K562 (cell line): ENCODE measurements around the gene SMIM11. TPM values are rescaled to one million over a fixed set of nuclear protein-coding genes. Genes with fewer than 3 reads are reported as not detected.

ENCODE experiments used
- ATAC-seq: fragments of 200-7000 bp; cut with Tn5 transposase; 3 replicates; pipeline ENCODE4 v1.9.1; 2020; ENCODE audit warnings: moderate library complexity
- BruUV-seq: library from RNA; stranded (reverse); fragments of 400-500 nt; replicated peaks from 2 replicates; lab custom pipeline; 2021; lab: Mats Ljungman, UMichigan
- CTCF ChIA-PET: fragments of 300-600 bp; formaldehyde crosslinking; extraction: SDS; loops from one replicate; lab custom pipeline; 2021; ENCODE audit warnings: low intra/inter-chr PET ratio; lab: Yijun Ruan, JAX
- POLR2A ChIA-PET: fragments of 300-600, 350-650 bp; sonication (Branson Sonifier 250); formaldehyde crosslinking; extraction: SDS; loops from one replicate; lab custom pipeline; 2021; ENCODE audit warnings: antibody characterized with exemption, inconsistent platforms; lab: Yijun Ruan, JAX
- DNase-seq, 4 experiments: peaks; one replicate each; pipeline versions ENCODE4 v3.0.0 to v3.0.0-alpha.2; 2011 to 2018; ENCODE audit warnings: low spot score in 3 of 4, mixed read lengths in 3 of 4; ENCODE audit errors: extremely low read depth in 1 of 4
- FAIRE-seq: peaks from 2 replicates; lab custom pipeline; 2011; peaks lifted over from hg19 to GRCh38; lab: Jason Lieb, UNC
- H2AFZ ChIP-seq: 2 replicates; pipeline ENCODE4 v1.6.0; 2011; ENCODE audit warnings: low read depth, low read length, control low read depth, inconsistent platforms
- H3K27ac ChIP-seq: fragments of 200-600 bp; 3 replicates; pipeline ENCODE4 v1.8.0; 2011; ENCODE audit warnings: low read depth, mild to moderate bottlenecking, control low read depth, inconsistent platforms, low read length, moderate library complexity, mixed read lengths; ENCODE audit errors: extremely low read depth
- H3K27me3 ChIP-seq, 2 experiments: fragments of 300-600 bp in 1 of 2; 2 replicates in 1 of 2; 3 replicates in 1 of 2; pipeline versions ENCODE4 v1.6.0 to v1.8.0; 2011; ENCODE audit warnings: inconsistent platforms in 2 of 2, low read length in 2 of 2, mild to moderate bottlenecking in 1 of 2, mixed read lengths in 1 of 2, moderate library complexity in 1 of 2; ENCODE audit not compliant: control insufficient read depth in 2 of 2, insufficient read depth in 2 of 2
- H3K36me3 ChIP-seq: fragments of 300-600 bp; 3 replicates; pipeline ENCODE4 v1.8.0; 2011; ENCODE audit warnings: mild to moderate bottlenecking, low read length, inconsistent platforms; ENCODE audit not compliant: control insufficient read depth, insufficient read depth
- H3K4me1 ChIP-seq, 2 experiments: fragments of 200-600 bp in 1 of 2; replicated peaks in 1 of 2; 2 replicates in 1 of 2; 3 replicates in 1 of 2; pipeline versions ENCODE4 v1.5.1 to v1.8.0; 2011; ENCODE audit warnings: inconsistent platforms in 2 of 2, low read length in 2 of 2, mild to moderate bottlenecking in 1 of 2, mixed read lengths in 1 of 2, moderate library complexity in 1 of 2; ENCODE audit not compliant: control insufficient read depth in 2 of 2, insufficient read depth in 2 of 2
- H3K4me2 ChIP-seq: 2 replicates; pipeline ENCODE4 v1.6.1; 2011; ENCODE audit warnings: low read length, control low read depth, inconsistent platforms, mixed read lengths; ENCODE audit not compliant: insufficient read depth
- H3K4me3 ChIP-seq: fragments of 200-600 bp; sonication (generic), shearing (Covaris generic); 2 replicates; pipeline ENCODE4 v1.5.1; 2016; ENCODE audit warnings: control low read depth, inconsistent platforms
- H3K79me2 ChIP-seq: fragments of 200-600 bp; 3 replicates; pipeline ENCODE4 v1.8.0; 2011; ENCODE audit warnings: low read length, inconsistent platforms; ENCODE audit not compliant: control insufficient read depth, insufficient read depth
- H3K9ac ChIP-seq, 2 experiments: 2 replicates each; pipeline versions ENCODE4 v1.6.0 to v1.6.1; 2011; ENCODE audit warnings: low read depth in 2 of 2, low read length in 2 of 2, control low read depth in 1 of 2, inconsistent platforms in 1 of 2, mild to moderate bottlenecking in 1 of 2, mixed read lengths in 1 of 2; ENCODE audit not compliant: insufficient read depth in 1 of 2
- H3K9me1 ChIP-seq: one replicate; pipeline ENCODE4 v1.6.0; 2011; ENCODE audit warnings: inconsistent platforms, mild to moderate bottlenecking, low read length, moderate library complexity; ENCODE audit not compliant: control insufficient read depth, insufficient read depth
- H3K9me3 ChIP-seq: replicated peaks from 2 replicates; pipeline ENCODE4 v1.5.1; 2011; ENCODE audit warnings: low read depth, low read length, inconsistent platforms; ENCODE audit not compliant: control insufficient read depth, insufficient read depth
- H4K20me1 ChIP-seq: replicated peaks from 2 replicates; pipeline ENCODE4 v1.6.1; 2011; ENCODE audit warnings: low read length, inconsistent platforms, mixed read lengths; ENCODE audit not compliant: control insufficient read depth, insufficient read depth
- CCNT2 ChIP-seq: IDR thresholded peaks from 2 replicates; pipeline ENCODE4 v1.6.1; 2011; ENCODE audit warnings: borderline replicate concordance, low read depth, mild to moderate bottlenecking, moderate library complexity, mixed read lengths, low read length; ENCODE audit not compliant: insufficient read length; ENCODE audit errors: extremely low read depth
- L3MBTL2 ChIP-seq: fragments of 450-650 bp; IDR thresholded peaks from 2 replicates; pipeline ENCODE4 v1.6.1; 2016; ENCODE audit warnings: mild to moderate bottlenecking, moderate library complexity
- MYC ChIP-seq, 2 experiments: fragments of 250-450 bp in 1 of 2; sonication (Bioruptor Pico) in 1 of 2; IDR thresholded peaks; 2 replicates each; pipeline versions ENCODE4 v1.5.1 to v1.6.1; 2012 to 2021; ENCODE audit warnings: low read depth in 2 of 2, borderline replicate concordance in 1 of 2, improper control_type of control experiment in 1 of 2, low read length in 1 of 2, mild to moderate bottlenecking in 1 of 2, moderate library complexity in 1 of 2
- NELFE ChIP-seq: IDR thresholded peaks from 2 replicates; pipeline ENCODE4 v1.6.1; 2011; ENCODE audit warnings: mild to moderate bottlenecking; ENCODE audit not compliant: insufficient read depth, insufficient read length
- NFIC ChIP-seq: fragments of 450-650 bp; IDR thresholded peaks from 2 replicates; pipeline ENCODE4 v1.6.1; 2017; ENCODE audit warnings: mild to moderate bottlenecking, inconsistent platforms
- NUFIP1 ChIP-seq: fragments of 450-650 bp; IDR thresholded peaks from 2 replicates; pipeline ENCODE4 v1.6.1; 2018; ENCODE audit not compliant: partially characterized antibody
- RBM22 ChIP-seq: fragments of 200-400 bp; formaldehyde crosslinking; IDR thresholded peaks from 2 replicates; pipeline ENCODE4 v1.6.1; 2018; ENCODE audit warnings: low read length, low read depth; ENCODE audit not compliant: poor library complexity, severe bottlenecking
- SPI1 ChIP-seq: IDR thresholded peaks from 2 replicates; pipeline ENCODE4 v1.6.1; 2011; ENCODE audit warnings: low read depth, low read length, control low read depth, borderline replicate concordance
- ZBTB8A ChIP-seq: fragments of 450-650 bp; IDR thresholded peaks from 2 replicates; pipeline ENCODE4 v1.6.1; 2018; ENCODE audit warnings: mild to moderate bottlenecking, moderate library complexity; ENCODE audit not compliant: partially characterized antibody
- ZNF239 ChIP-seq: fragments of 250-450 bp; sonication (Bioruptor Pico); IDR thresholded peaks from 2 replicates; pipeline ENCODE4 v1.4.0; 2020; ENCODE audit warnings: mild to moderate bottlenecking
- ZNF41 ChIP-seq: fragments of 250-450 bp; sonication (Bioruptor Pico); conservative IDR thresholded peaks from 2 replicates; pipeline ENCODE4 v1.4.0; 2020; ENCODE audit warnings: mild to moderate bottlenecking
- WGBS: fragments of 100-300 bp; shearing (Covaris generic); methylation state at CpG from one replicate; pipeline ENCODE4 v1.1.6; 2016; ENCODE audit warnings: low coverage, mixed read lengths; ENCODE audit not compliant: insufficient coverage; ENCODE audit errors: missing lambda C conversion rate; 5-methylcytosine and 5-hydroxymethylcytosine counted together
- in situ Hi-C: fragments of 300-500 bp; cut with MboI; formaldehyde crosslinking; loops from 4 replicates; pipeline ENCODE4 v1.15.0; 2018; ENCODE audit warnings: inconsistent platforms, mixed read lengths
- intact Hi-C: fragments of 100-400 bp; cut with micrococcal nuclease; formaldehyde crosslinking; loops from 2 replicates; pipeline ENCODE4 v1.14.2; 2022
- polyA plus RNA-seq, 8 experiments: library from polyadenylated mRNA; depleted of rRNA in 4 of 8; stranded (reverse) in 5 of 8; unstranded in 3 of 8; fragments of >200 nt; fragmentation: Nextera tagmentation in 2 of 8; fragmentation: Illumina TruSeq in 1 of 8; extraction: Ambion mirVana in 2 of 8; extraction: Trizol in 1 of 8; gene quantifications; 2 replicates each; pipeline versions ENCODE4 v1.2.1 to v1.2.3, GENCODE V29; 2011 to 2014; ENCODE audit warnings: inconsistent platforms in 1 of 8, missing spikeins in 1 of 8
- total RNA-seq, 7 experiments: library from RNA; depleted of rRNA in 6 of 7; stranded (reverse); fragments of >200 nt in 6 of 7; fragmentation: Illumina TruSeq in 2 of 7; extraction: Trizol in 2 of 7; gene quantifications; 2 replicates each; pipeline versions ENCODE4 v1.2.1 to v1.2.3, GENCODE V29; 2011 to 2021; ENCODE audit warnings: low replicate concordance in 1 of 7
- TF ChIP-seq, protein P1 (sequence below), 2 experiments: fragments of 250-450 bp in 1 of 2; fragments of 450-650 bp in 1 of 2; sonication (Bioruptor Pico) in 1 of 2; IDR thresholded peaks; 2 replicates each; pipeline versions ENCODE4 v1.6.1 to v1.8.0; 2016 to 2021; ENCODE audit warnings: mild to moderate bottlenecking in 2 of 2, moderate library complexity in 2 of 2, missing compliant biosample characterization in 1 of 2, missing genetic modification characterization in 1 of 2
- TF ChIP-seq, protein P2 (sequence below): fragments of 450-650 bp; formaldehyde crosslinking; conservative IDR thresholded peaks from 2 replicates; pipeline ENCODE4 v1.4.0; 2022; ENCODE audit warnings: mild to moderate bottlenecking, missing genetic modification characterization

The SMIM11 gene
- total and polyA plus RNA-seq, 9 of the 15 experiments (the other 6 are each of a cell fraction or from before 2014, with no cell fraction given) = 3.9 to 113 (median 25.5) TPM

DNA sequence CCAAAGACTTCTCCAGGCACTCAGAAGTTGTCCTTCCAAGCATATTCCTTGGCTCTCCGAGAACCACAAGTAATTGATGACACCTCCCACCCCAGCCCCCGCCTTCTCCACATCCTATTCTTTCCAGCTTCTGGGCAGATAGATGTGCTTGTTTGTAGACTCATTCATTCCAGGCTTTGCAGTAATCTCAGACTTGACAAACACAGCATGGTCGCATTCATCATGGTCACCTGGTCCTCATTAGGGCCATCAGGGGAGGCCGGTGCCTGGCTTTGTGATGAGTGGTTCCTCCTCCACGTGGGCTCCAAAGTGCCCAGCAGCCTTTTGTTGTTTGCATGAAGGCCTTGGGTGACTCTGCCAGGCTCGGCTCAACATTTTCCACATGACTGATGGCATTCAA is 40.0 kb upstream of the SMIM11 start:
- CTCF ChIA-PET = no interaction called here
- no peak for DNase-seq
- BruUV-seq = no TSS peak

More for the DNA sequence above, 40.0 kb upstream of the SMIM11 start:
- 0% methylated on average over 6 of the region's 6 CpGs for WGBS
- H3K9me1 ChIP-seq = no peaks in the 10 kb centered on the region
- no peaks in the 10 kb centered on the region for H3K36me3 ChIP-seq
- no peak overlapping the region for H3K27ac ChIP-seq
- no peak overlapping the region for H3K4me3 ChIP-seq
- no peaks in the 10 kb centered on the region for H3K4me1 ChIP-seq
- H3K9ac ChIP-seq = no peak overlapping the region
- no peak overlapping the region for H3K4me2 ChIP-seq
- in situ Hi-C loops (no loop called here), intact Hi-C loops (no loop called here)
- H3K27me3 ChIP-seq = peaks cover 45 to 66% of the 10 kb centered on the region in 2 experiments
- ATAC-seq = no peak
- POLR2A ChIA-PET = no interaction called here
- no peaks in the 10 kb centered on the region for H4K20me1 ChIP-seq
- no peak overlapping the region for H2AFZ ChIP-seq
- TF ChIP-seq SPI1 (no peak), ZNF41 (CRISPR knock-in tag) (no peak), ZBTB8A (no peak), NUFIP1 (no peak), L3MBTL2 (no peak), MYC (IDR thresholded peaks at IDR 0.05; ENCODE audit: low read depth, low read length) (no peak), MYC (CRISPR knock-in tag; IDR thresholded peaks at IDR 0.05; ENCODE audit: borderline replicate concordance, low read depth) (no peak), NELFE (no peak), ZNF239 (CRISPR knock-in tag) (no peak), RBM22 (no peak), CCNT2 (no peak), NFIC (no peak)
- TF ChIP-seq, protein P1, sequence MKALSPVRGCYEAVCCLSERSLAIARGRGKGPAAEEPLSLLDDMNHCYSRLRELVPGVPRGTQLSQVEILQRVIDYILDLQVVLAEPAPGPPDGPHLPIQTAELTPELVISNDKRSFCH (CRISPR knock-in tag; IDR thresholded peaks at IDR 0.05) = no peak
- TF ChIP-seq, protein P1 (tag; IDR thresholded peaks at IDR 0.05) = no peak
- TF ChIP-seq, protein P2, sequence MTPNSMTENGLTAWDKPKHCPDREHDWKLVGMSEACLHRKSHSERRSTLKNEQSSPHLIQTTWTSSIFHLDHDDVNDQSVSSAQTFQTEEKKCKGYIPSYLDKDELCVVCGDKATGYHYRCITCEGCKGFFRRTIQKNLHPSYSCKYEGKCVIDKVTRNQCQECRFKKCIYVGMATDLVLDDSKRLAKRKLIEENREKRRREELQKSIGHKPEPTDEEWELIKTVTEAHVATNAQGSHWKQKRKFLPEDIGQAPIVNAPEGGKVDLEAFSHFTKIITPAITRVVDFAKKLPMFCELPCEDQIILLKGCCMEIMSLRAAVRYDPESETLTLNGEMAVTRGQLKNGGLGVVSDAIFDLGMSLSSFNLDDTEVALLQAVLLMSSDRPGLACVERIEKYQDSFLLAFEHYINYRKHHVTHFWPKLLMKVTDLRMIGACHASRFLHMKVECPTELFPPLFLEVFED (CRISPR knock-in tag) = no peak
- H3K79me2 ChIP-seq = no peaks in the 10 kb centered on the region
- H3K9me3 ChIP-seq = no peaks in the 10 kb centered on the region
- FAIRE-seq = no peak
